GM19438 (cell line): ENCODE results near the gene TAF9.
A peak's percentile ranks its signal among the peaks of the same experiment; 100 is the strongest.
"Not testable (repeated sequence)": the region's sequence is repeated elsewhere in the genome, so short reads cannot be mapped to it uniquely, and the experiment has no call there.

Source experiments
- ATAC-seq: cut with Tn5 transposase; IDR thresholded peaks from one replicate; pipeline ENCODE4 v1.9.1; 2021; ENCODE audit warnings: low read depth; ENCODE audit not compliant: unreplicated experiment

TAF9 gene

GRCh38 chr5:69369340-69370121 is at the start of gene TAF9, which contains the start of the genes AK6 and RAD17:
TSS of gene TAF9 (minus strand) at chr5:69369520. CDS start at chr5:69365737, 3,783 bp downstream.
TSS of gene AK6 (minus strand) at chr5:69369520. CDS start at chr5:69369490, 30 bp downstream.
TSS of gene RAD17 (plus strand) at chr5:69369818. CDS start at chr5:69372209, 2,391 bp downstream.
- peak; percentile 90 for ATAC-seq

- no peak for ATAC-seq
Measured at GRCh38 chr5:69418554-69418953, 49.2 kb upstream of the TAF9 start.

GRCh38 chr5:69416699-69417098 is 47.4 kb upstream of the TAF9 start:
- no peak for ATAC-seq

- ATAC-seq, result no peak
Measured at GRCh38 chr5:69416180-69416579, 46.9 kb upstream of the TAF9 start.

- no peak for ATAC-seq
Measured at GRCh38 chr5:69415584-69415958, 46.3 kb upstream of the TAF9 start.

GRCh38 chr5:69414885-69415583 is 45.7 kb upstream of the TAF9 start, which contains the start of gene MARVELD2:
TSS of gene MARVELD2 (plus strand) at chr5:69415116. CDS start at chr5:69419386, 4,270 bp downstream.
- ATAC-seq, result peak; percentile 78

GRCh38 chr5:69404659-69405330 is 35.5 kb upstream of the TAF9 start:
- no peak for ATAC-seq

- no peak for ATAC-seq
Measured at GRCh38 chr5:69378376-69378775, 9.1 kb upstream of the TAF9 start.

- ATAC-seq, result peak; percentile 65
Measured at GRCh38 chr5:69374911-69375446, 5.7 kb upstream of the TAF9 start.

- no peak for ATAC-seq
Measured at GRCh38 chr5:69372394-69372793, 3.1 kb upstream of the TAF9 start.

- not testable (repeated sequence) for ATAC-seq
Measured at GRCh38 chr5:69370335-69370734, 1.0 kb upstream of the TAF9 start.

GRCh38 chr5:69368458-69369339 is 621 bp downstream of the TAF9 start:
- ATAC-seq, result peak; percentile 14

GRCh38 chr5:69367697-69368279 is 1.5 kb downstream of the TAF9 start:
- ATAC-seq, result no peak

GRCh38 chr5:69364850-69365249 is 4.5 kb downstream of the TAF9 start:
- ATAC-seq, result no peak

GRCh38 chr5:69364414-69364813 is 4.9 kb downstream of the TAF9 start:
- ATAC-seq, result no peak

- no peak for ATAC-seq
Measured at GRCh38 chr5:69360442-69360841, 8.9 kb downstream of the TAF9 start.

GRCh38 chr5:69359699-69360098 is 9.6 kb downstream of the TAF9 start:
- no peak for ATAC-seq

GRCh38 chr5:69350664-69351063 is 18.7 kb downstream of the TAF9 start:
- no peak for ATAC-seq

GRCh38 chr5:69343083-69343482 is 26.2 kb downstream of the TAF9 start:
- no peak for ATAC-seq
